SK-N-SH treated with all-trans-retinoic acid at 6 μM for 48 hours (cell line): Measurements from ENCODE around the gene TSPAN15.

Experiments used
- ARNTL ChIP-seq: fragments of 450-650 bp; formaldehyde crosslinking; IDR thresholded peaks from 2 replicates; pipeline ENCODE4 v1.5.0; 2020; ENCODE audit warnings: low read depth, mild to moderate bottlenecking, moderate library complexity, borderline replicate concordance
- GLIS3 ChIP-seq: fragments of 250-450 bp; sonication (Bioruptor Pico); IDR thresholded peaks from 2 replicates; pipeline ENCODE4 v1.5.0; 2020; ENCODE audit warnings: mild to moderate bottlenecking, moderate library complexity
- ISL1 ChIP-seq: fragments of 250-450 bp; sonication (Bioruptor Pico); IDR thresholded peaks from 2 replicates; pipeline ENCODE4 v2.1.2; 2022; ENCODE audit warnings: mild to moderate bottlenecking, moderate library complexity
- PATZ1 ChIP-seq: fragments of 250-450 bp; sonication (Bioruptor Pico); IDR thresholded peaks from 2 replicates; pipeline ENCODE4 v1.8.0; 2020; ENCODE audit warnings: mild to moderate bottlenecking, moderate library complexity, borderline replicate concordance
- PPARA ChIP-seq: fragments of 250-450 bp; sonication (Bioruptor Pico); IDR thresholded peaks from 2 replicates; pipeline ENCODE4 v1.5.0; 2020; ENCODE audit warnings: mild to moderate bottlenecking, borderline replicate concordance
- RARB ChIP-seq: fragments of 250-450 bp; sonication (Bioruptor Pico); IDR thresholded peaks from 2 replicates; pipeline ENCODE4 v1.8.0; 2021; ENCODE audit warnings: mild to moderate bottlenecking, moderate library complexity
- SNAI2 ChIP-seq: fragments of 250-450 bp; sonication (Bioruptor Pico); IDR thresholded peaks from 2 replicates; pipeline ENCODE4 v1.5.0; 2020; ENCODE audit warnings: mild to moderate bottlenecking, moderate library complexity
- TOX ChIP-seq: fragments of 250-450 bp; sonication (Bioruptor Pico); IDR thresholded peaks from 2 replicates; pipeline ENCODE4 v1.8.0; 2021; ENCODE audit warnings: mild to moderate bottlenecking, moderate library complexity, borderline replicate concordance
- ZC3H10 ChIP-seq: fragments of 250-450 bp; sonication (Bioruptor Pico); IDR thresholded peaks from 2 replicates; pipeline ENCODE4 v1.5.1; 2021; ENCODE audit warnings: mild to moderate bottlenecking, moderate library complexity
- ZFP3 ChIP-seq: fragments of 250-450 bp; sonication (Bioruptor Pico); IDR thresholded peaks from 2 replicates; pipeline ENCODE4 v1.5.0; 2020; ENCODE audit warnings: mild to moderate bottlenecking, moderate library complexity
- ZNF8 ChIP-seq: fragments of 450-650 bp; formaldehyde crosslinking; IDR thresholded peaks from 2 replicates; pipeline ENCODE4 v1.5.0; 2020; ENCODE audit warnings: mild to moderate bottlenecking, moderate library complexity
- TF ChIP-seq, protein P1 (sequence below): fragments of 250-450 bp; sonication (Bioruptor Pico); IDR thresholded peaks from 2 replicates; pipeline ENCODE4 v1.5.1; 2020; ENCODE audit warnings: low read depth, mild to moderate bottlenecking, moderate library complexity
- TF ChIP-seq, protein P2 (sequence below): fragments of 250-450 bp; sonication (Bioruptor Pico); IDR thresholded peaks from 2 replicates; pipeline ENCODE4 v1.8.0; 2021; ENCODE audit warnings: low read depth, mild to moderate bottlenecking, moderate library complexity, borderline replicate concordance

DNA sequence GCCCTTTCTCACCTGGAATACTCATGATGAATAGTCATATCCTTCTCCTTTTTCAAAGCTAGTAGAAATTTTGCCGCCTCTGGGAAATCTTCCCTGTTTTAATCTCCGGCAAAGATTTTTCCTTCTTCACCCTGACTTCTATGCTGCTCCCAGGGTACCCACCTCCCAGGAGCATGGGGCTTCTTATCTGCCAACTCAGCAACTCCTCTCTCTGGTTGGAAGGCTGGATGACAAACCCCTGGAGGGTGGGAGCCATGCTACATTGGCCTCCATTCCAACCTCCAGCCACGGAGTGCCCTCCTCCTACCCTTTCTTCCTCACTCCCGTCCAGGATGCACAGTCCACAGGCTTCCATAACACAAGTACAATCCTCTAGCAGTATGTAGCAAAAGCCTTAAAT is 102.1 kb downstream of the TSPAN15 start:
- TF ChIP-seq TOX (CRISPR knock-in tag), result no peak
- TF ChIP-seq ARNTL (CRISPR knock-in tag), result no peak
- no peak for TF ChIP-seq ZC3H10 (CRISPR knock-in tag)
- no peak for TF ChIP-seq ISL1 (CRISPR knock-in tag)
- no peak for TF ChIP-seq RARB
- TF ChIP-seq, protein P1, sequence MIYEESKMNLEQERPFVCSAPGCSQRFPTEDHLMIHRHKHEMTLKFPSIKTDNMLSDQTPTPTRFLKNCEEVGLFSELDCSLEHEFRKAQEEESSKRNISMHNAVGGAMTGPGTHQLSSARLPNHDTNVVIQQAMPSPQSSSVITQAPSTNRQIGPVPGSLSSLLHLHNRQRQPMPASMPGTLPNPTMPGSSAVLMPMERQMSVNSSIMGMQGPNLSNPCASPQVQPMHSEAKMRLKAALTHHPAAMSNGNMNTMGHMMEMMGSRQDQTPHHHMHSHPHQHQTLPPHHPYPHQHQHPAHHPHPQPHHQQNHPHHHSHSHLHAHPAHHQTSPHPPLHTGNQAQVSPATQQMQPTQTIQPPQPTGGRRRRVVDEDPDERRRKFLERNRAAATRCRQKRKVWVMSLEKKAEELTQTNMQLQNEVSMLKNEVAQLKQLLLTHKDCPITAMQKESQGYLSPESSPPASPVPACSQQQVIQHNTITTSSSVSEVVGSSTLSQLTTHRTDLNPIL, result no peak
- TF ChIP-seq GLIS3 (CRISPR knock-in tag), result no peak
- TF ChIP-seq PATZ1 (CRISPR knock-in tag), result no peak
- no peak for TF ChIP-seq ZNF8 (CRISPR knock-in tag)
- TF ChIP-seq SNAI2 (CRISPR knock-in tag), result no peak
- TF ChIP-seq, protein P2, sequence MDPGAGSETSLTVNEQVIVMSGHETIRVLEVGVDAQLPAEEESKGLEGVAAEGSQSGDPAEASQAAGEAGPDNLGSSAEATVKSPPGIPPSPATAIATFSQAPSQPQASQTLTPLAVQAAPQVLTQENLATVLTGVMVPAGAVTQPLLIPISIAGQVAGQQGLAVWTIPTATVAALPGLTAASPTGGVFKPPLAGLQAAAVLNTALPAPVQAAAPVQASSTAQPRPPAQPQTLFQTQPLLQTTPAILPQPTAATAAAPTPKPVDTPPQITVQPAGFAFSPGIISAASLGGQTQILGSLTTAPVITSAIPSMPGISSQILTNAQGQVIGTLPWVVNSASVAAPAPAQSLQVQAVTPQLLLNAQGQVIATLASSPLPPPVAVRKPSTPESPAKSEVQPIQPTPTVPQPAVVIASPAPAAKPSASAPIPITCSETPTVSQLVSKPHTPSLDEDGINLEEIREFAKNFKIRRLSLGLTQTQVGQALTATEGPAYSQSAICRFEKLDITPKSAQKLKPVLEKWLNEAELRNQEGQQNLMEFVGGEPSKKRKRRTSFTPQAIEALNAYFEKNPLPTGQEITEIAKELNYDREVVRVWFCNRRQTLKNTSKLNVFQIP, result no peak
- TF ChIP-seq PPARA (CRISPR knock-in tag), result no peak
- TF ChIP-seq ZFP3 (CRISPR knock-in tag), result no peak
